Measurements from ENCODE around the gene PROSER1. TPM values are rescaled to one million over a fixed set of nuclear protein-coding genes. Genes with fewer than 3 reads are reported as not detected.
A peak's percentile ranks its signal among the peaks of the same experiment; 100 is the strongest.

Gene PROSER1
- total RNA-seq, 4 donors from 2014 or later: 22.7 to 63.6 (median 30.7) TPM

DNA sequence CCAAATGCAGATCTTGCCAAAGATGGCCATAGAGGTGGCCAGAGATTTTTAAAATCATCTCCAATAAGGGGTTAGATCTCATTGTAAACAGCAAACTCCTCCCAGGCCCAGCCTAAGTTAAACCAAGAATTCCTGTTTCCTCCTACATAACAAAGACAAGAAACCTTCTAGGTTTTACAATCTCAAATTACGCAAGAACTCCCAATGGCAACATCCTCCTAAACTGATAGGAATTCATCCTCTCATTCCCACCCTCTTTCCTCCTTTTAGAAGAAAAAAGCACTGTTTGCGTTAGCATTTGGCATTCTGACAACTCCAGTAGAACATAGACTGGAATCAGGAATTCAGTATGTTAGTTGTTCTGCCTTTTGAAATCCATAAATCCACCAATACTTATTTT is 14.6 kb downstream of the PROSER1 start:
- intact Hi-C loops (cut with DNase I): no loop called here
- DNase-seq: no peak
- Histone ChIP-seq H3K36me3 (peaks cover 6 to 38% of the 10 kb centered on the region in 2 donors), H3K9me3 (no peaks in the 10 kb centered on the region), H3K4me1 (peaks cover 0 to 15% of the 10 kb centered on the region in 2 donors), H3K27ac (peak overlapping the region in 1 of 3 donors; percentile 25), H3K27me3 (no peaks in the 10 kb centered on the region), H3K4me3 (replicated peaks in 1 of 3) (no peak overlapping the region)
- TF ChIP-seq POLR2A (IDR thresholded peaks at IDR 0.05): no peak
- TF ChIP-seq, protein P1, sequence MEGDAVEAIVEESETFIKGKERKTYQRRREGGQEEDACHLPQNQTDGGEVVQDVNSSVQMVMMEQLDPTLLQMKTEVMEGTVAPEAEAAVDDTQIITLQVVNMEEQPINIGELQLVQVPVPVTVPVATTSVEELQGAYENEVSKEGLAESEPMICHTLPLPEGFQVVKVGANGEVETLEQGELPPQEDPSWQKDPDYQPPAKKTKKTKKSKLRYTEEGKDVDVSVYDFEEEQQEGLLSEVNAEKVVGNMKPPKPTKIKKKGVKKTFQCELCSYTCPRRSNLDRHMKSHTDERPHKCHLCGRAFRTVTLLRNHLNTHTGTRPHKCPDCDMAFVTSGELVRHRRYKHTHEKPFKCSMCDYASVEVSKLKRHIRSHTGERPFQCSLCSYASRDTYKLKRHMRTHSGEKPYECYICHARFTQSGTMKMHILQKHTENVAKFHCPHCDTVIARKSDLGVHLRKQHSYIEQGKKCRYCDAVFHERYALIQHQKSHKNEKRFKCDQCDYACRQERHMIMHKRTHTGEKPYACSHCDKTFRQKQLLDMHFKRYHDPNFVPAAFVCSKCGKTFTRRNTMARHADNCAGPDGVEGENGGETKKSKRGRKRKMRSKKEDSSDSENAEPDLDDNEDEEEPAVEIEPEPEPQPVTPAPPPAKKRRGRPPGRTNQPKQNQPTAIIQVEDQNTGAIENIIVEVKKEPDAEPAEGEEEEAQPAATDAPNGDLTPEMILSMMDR (IDR thresholded peaks at IDR 0.05): no peak
- 71 to 74% methylated on average over 2 of the region's 2 CpGs for WGBS, 2 donors

DNA sequence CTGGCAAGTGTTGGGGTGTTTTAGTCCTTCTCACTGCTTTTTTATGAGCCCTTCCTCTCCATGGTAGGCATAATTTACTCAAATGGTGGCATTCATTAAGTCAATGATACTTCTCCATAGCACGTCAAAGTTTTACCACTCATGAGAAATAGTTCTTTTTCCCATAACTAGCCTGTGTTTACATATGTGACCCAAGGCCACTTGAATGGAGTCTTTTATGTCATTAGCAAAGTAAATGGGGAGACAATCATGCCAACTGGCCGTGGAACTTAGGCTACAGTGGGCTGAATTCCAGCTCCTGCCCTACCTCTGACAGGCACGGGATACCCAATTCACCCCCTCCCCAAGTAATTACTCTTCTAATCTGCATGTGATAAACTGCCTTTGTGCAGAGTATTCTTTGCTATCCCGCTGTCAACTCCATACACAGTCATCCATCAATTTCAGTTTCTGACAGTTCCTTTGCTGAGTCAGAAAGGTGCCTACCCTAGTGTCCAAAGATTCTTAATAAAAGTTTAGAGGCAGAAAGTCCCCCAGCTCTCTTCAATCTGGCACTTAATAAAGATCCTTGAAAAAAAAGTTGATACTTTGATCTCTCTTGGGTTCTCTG is 16.9 kb downstream of the PROSER1 start:
- DNase-seq: no peak
- H3K27me3 ChIP-seq: no peaks in the 10 kb centered on the region
- WGBS, 2 donors: 85 to 89% methylated on average over 4 of the region's 4 CpGs
- H3K27ac ChIP-seq: no peak overlapping the region
- H3K9me3 ChIP-seq: no peaks in the 10 kb centered on the region
- TF ChIP-seq, protein P1 (IDR thresholded peaks at IDR 0.05): no peak
- TF ChIP-seq POLR2A (IDR thresholded peaks at IDR 0.05): no peak
- intact Hi-C loops (cut with DNase I): no loop called here
- H3K36me3 ChIP-seq: peaks cover 21 to 36% of the 10 kb centered on the region in 2 donors
- H3K4me1 ChIP-seq: peaks cover 0 to 15% of the 10 kb centered on the region in 2 donors
- H3K4me3 ChIP-seq (replicated peaks in 1 of 3): no peak overlapping the region

DNA sequence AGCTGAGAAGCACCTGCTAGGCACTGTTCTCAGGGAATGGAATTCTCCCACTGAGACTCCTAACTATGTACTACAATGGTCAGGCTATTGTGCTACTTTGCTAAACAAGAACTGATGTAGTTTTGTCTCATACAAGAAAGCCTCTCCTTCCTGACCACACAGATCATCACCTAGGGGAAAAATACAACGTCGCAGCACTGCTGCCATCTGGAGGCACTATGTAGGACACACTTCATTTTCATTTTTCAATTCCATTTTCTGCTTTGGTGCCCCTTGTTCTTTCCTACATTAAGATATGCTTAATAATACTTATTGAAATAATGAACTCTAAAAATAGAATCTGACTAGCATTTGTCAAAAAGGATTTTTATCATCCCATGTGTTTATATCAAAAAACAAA is 21.1 kb downstream of the PROSER1 start:
- TF ChIP-seq POLR2A (IDR thresholded peaks at IDR 0.05): no peak
- TF ChIP-seq, protein P1 (IDR thresholded peaks at IDR 0.05): peak in 1 of 6 experiments; percentile 23
- no peak for DNase-seq
- no peaks in the 10 kb centered on the region for H3K9me3 ChIP-seq
- H3K27me3 ChIP-seq: no peaks in the 10 kb centered on the region
- no peak overlapping the region for H3K4me3 ChIP-seq (replicated peaks in 1 of 3)
- whole genome bisulfite sequencing, 2 donors: 26 to 27% methylated on average over 2 of the region's 2 CpGs
- no peak overlapping the region for H3K27ac ChIP-seq
- intact Hi-C loops (cut with DNase I): no loop called here
- H3K36me3 ChIP-seq: peaks cover 38 to 42% of the 10 kb centered on the region in 2 donors
- no peaks in the 10 kb centered on the region for H3K4me1 ChIP-seq

DNA sequence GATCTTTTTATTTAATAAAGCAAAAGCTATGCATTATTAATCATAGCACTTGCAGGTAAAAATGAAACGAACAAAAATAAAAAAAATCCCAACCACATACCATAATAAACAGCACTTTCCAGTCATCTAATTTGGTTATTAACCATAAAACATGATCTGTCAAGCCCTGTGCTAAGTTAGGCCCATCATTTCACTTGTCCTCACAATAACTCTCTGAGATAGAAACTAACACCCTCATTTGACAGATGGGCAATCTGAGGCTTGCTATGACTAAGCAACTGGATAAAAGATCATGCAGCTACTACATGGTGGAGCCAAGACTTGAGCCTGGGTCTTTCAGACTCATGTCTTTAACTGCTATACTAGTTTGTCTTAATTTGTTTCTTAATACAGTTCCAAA is 21.8 kb downstream of the PROSER1 start:
- TF ChIP-seq, protein P1 (IDR thresholded peaks at IDR 0.05): no peak
- no peak for TF ChIP-seq POLR2A (IDR thresholded peaks at IDR 0.05)
- peaks cover 45 to 49% of the 10 kb centered on the region in 2 donors for H3K36me3 ChIP-seq
- H3K9me3 ChIP-seq: no peaks in the 10 kb centered on the region
- 83 to 92% methylated on average over 1 of the region's 1 CpG for WGBS, 2 donors
- DNase-seq: no peak
- intact Hi-C loops (cut with DNase I): no loop called here
- no peaks in the 10 kb centered on the region for H3K27me3 ChIP-seq
- H3K4me1 ChIP-seq: no peaks in the 10 kb centered on the region
- no peak overlapping the region for H3K27ac ChIP-seq
- no peak overlapping the region for H3K4me3 ChIP-seq (replicated peaks in 1 of 3)

DNA sequence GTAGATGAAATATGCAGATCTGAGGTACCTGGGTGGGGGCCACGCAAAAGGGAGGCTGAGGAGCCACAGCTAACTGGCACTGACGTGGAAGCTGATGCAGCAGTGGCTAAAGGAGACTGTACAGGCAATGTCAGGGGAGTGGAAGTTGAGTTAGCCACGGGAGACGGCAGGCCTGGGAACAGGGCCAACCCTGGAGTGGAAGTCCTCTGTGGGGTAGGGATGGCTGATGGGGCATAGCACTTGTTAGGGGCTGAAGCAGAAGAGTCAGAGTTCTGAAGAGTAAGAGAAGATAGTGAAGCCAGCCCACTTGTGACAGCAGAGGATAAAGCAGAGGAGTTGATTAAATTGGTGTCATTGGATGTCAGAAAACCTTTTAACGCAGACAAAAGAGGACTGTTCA is 24.4 kb downstream of the PROSER1 start:
- Histone ChIP-seq H3K4me1 (no peaks in the 10 kb centered on the region), H3K4me3 (replicated peaks in 1 of 3) (no peak overlapping the region), H3K27ac (no peak overlapping the region), H3K9me3 (no peaks in the 10 kb centered on the region), H3K27me3 (no peaks in the 10 kb centered on the region), H3K36me3 (peaks cover 48 to 55% of the 10 kb centered on the region in 2 donors)
- no peak for DNase-seq
- intact Hi-C loops (cut with DNase I): no loop called here
- TF ChIP-seq POLR2A (IDR thresholded peaks at IDR 0.05): no peak
- TF ChIP-seq, protein P1 (IDR thresholded peaks at IDR 0.05): no peak
- 80 to 84% methylated on average over 5 of the region's 5 CpGs for WGBS, 2 donors

Measured in thyroid gland (tissue), 4 donors.